Prostate gland (tissue), 2 donors: ENCODE measurements around the gene ZFYVE9.

Experiments used
- POLR2A ChIP-seq: fragments of 450-650 bp; IDR thresholded peaks from one replicate; pipeline ENCODE4 v1.6.1; 2016; ENCODE audit warnings: antibody characterized with exemption, mild to moderate bottlenecking
- POLR2AphosphoS5 ChIP-seq: sonication (generic); formaldehyde crosslinking; IDR thresholded peaks from one replicate; pipeline ENCODE4 v1.6.1; 2017; ENCODE audit warnings: antibody characterized with exemption
- TF ChIP-seq, protein P1 (sequence below), 4 experiments: fragments of 200-600 bp in 2 of 4; fragments of 450-650 bp in 2 of 4; sonication (generic) in 2 of 4; IDR thresholded peaks; 1 replicate in 3 of 4; 2 replicates in 1 of 4; pipeline ENCODE4 v1.5.1; 2016 to 2019; ENCODE audit warnings: antibody characterized with exemption in 4 of 4, mild to moderate bottlenecking in 2 of 4, moderate library complexity in 2 of 4

DNA sequence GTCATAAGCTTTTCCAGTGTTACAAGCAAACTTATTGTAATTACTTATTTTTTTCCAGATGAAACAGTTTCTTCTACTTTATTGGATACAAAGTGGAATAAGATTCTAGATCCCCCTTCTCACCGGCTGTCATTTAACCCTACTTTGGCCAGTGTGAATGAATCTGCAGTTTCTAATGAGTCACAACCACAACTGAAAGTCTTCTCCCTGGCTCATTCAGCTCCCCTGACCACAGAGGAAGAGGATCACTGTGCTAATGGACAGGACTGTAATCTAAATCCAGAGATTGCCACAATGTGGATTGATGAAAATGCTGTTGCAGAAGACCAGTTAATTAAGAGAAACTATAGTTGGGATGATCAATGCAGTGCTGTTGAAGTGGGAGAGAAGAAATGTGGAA lies 95.5 kb downstream of the ZFYVE9 start:
- TF ChIP-seq, protein P1, sequence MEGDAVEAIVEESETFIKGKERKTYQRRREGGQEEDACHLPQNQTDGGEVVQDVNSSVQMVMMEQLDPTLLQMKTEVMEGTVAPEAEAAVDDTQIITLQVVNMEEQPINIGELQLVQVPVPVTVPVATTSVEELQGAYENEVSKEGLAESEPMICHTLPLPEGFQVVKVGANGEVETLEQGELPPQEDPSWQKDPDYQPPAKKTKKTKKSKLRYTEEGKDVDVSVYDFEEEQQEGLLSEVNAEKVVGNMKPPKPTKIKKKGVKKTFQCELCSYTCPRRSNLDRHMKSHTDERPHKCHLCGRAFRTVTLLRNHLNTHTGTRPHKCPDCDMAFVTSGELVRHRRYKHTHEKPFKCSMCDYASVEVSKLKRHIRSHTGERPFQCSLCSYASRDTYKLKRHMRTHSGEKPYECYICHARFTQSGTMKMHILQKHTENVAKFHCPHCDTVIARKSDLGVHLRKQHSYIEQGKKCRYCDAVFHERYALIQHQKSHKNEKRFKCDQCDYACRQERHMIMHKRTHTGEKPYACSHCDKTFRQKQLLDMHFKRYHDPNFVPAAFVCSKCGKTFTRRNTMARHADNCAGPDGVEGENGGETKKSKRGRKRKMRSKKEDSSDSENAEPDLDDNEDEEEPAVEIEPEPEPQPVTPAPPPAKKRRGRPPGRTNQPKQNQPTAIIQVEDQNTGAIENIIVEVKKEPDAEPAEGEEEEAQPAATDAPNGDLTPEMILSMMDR (IDR thresholded peaks at IDR 0.05) = no peak
- no peak for TF ChIP-seq POLR2A
- no peak for TF ChIP-seq POLR2AphosphoS5
